Stimulated activated CD4-positive, alpha-beta T cell treated with anti-CD3 and anti-CD28 coated beads, Interleukin-2, amount 100 ng/mL, for 24 hours (primary cell): ENCODE measurements around the gene SMAD7.

ENCODE experiments used
- DNase-seq, 2 donors: peaks; one replicate each; pipeline ENCODE4 v3.0.0-alpha.2; 2020

The SMAD7 gene, protein sequence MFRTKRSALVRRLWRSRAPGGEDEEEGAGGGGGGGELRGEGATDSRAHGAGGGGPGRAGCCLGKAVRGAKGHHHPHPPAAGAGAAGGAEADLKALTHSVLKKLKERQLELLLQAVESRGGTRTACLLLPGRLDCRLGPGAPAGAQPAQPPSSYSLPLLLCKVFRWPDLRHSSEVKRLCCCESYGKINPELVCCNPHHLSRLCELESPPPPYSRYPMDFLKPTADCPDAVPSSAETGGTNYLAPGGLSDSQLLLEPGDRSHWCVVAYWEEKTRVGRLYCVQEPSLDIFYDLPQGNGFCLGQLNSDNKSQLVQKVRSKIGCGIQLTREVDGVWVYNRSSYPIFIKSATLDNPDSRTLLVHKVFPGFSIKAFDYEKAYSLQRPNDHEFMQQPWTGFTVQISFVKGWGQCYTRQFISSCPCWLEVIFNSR

GRCh38 chr18:48950536-48951447 is at the start of gene SMAD7:
Gene SMAD7 (minus strand): TSS chr18:48950965. CDS start chr18:48950424, 541 bp downstream.
- DNase-seq = no peak

- no peak for DNase-seq
Observed at GRCh38 chr18:48999569-48999968, 48.8 kb upstream of the SMAD7 start.

DNA sequence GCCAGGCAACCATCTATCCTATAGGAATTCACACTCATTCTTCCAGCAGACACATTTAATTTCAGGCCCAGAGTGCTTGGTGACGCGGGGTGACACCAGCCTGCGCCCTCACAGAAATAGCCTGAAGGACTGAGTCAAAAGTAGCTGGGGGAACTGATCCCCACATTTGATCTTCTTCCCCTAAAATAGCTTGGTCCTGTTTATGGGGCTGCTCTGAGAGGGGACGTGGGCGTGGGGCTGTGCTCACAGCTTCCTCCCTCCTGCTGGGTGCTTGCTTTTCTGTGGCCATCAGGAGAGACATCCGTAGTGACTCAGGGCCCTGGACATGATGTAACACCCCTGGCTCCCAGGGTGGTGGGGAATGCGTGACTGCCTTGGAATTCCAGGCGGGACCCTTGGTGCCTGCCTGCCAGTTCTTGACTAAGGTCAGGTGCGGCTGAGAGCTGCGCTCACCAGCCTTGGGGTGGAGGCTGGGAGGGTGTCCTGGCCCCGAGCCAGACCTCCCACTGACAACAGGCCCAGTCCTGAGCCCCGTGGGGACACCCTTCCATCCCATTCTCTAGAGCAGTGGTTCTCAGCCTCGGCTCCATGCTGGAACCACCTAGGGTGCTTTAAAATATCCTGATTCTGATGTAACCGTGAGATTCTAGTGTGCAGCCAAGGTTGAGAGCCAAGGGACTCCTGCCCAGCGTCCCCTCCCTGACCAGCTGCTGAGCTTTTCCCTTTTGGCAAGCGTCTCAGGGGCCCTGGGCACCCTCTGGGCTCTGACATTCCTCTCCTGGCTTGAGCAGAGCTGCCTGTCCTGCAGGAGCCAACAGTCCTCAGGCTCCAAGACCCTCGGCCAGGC is 47.4 kb upstream of the SMAD7 start:
- no peak for DNase-seq

GRCh38 chr18:48997681-48997984 is 46.9 kb upstream of the SMAD7 start:
- DNase-seq = no peak

DNA sequence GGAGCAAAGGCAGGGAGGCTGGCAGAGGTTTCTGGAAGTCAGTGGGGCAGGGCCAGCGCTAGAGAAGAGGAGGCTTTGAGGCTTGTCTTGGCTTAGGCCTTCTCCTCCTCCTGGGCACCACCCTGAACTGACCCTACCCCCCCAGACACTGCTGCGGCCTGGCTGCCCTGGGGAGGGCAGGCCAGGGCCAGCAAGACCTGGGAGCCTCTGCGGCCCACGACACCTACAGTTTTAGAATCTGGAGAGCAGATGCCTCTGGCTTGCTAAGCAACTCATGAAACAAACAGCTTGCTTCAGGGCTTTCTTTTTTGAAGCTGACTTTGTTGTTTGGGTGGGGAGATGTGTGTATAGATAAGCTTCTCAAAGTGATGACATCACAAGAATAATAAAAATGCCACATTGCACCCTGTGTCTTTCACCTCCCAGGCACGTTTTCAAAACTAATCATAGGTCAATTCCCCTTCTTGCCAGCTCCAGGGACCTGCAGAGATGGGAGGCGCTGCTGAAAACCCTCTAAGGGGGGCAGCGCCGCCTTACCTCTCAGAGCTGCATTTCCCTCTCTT is 46.2 kb upstream of the SMAD7 start:
- no peak for DNase-seq

DNA sequence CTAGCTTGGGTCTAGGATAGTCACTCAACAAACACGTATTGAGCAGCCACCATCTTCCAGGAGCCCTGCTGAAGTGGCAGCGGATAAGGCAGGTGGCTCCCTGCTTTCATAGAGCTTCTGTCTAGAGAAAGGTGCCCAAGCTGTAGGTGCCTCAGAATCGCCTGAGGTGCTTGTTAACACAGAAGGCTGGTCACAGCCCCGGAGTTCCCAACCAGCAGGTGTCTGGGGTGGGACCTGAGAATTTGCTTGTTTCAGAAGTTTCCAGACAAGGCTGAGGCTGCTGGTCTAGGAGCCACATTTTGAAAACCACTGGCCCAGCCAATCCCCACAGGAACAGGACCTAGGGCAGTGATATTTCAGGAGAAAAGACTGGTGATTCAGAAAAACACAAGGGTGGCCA is 45.3 kb upstream of the SMAD7 start:
- DNase-seq = no peak

DNA sequence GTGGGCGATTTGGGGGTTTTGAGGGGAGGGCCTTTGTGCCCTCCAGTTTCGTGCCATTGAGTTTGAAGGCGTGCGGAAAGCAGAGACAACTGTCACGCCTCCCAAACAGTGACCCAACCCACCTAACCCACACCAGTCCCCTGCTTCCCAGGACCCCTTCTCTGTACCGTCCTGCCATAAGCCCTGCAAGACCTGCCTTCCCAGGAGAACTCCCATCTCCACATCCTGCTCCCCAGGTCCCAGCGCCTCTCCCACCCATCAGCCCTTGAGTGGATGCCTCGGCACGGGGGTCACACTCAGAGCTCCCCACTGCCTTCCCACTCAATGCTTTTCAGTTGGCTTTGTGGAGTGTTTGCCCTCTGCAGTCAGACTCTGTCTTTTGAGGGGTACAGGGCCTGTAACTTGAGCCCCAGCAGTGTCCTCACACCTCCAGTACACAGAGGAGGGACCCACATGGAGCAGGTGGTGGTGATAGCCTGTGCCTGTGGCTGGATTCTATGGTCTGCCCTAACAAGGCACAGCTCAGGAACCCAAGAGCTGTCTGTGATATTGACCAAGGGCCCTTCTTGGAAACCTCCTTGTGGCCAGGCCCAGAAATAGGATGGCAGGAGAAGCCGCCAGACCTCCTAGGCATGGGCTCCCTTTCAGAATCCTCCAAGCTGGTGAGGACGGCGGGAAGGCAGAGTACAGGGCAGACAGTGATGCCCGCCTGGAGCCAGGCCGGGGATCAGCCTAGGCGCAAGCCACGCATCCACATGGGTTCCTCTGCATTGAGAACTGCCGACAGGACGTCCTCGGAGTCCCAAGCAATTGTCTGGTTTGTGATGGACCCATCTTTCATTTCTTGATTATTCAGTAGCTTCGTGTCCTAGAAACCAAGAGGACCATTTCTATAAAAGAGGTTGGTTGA is 44.4 kb upstream of the SMAD7 start:
- no peak for DNase-seq

GRCh38 chr18:48994044-48994651 is 43.4 kb upstream of the SMAD7 start:
- DNase-seq = no peak

- DNase-seq = no peak
Observed at GRCh38 chr18:48993586-48993985, 42.8 kb upstream of the SMAD7 start.

- DNase-seq = no peak
Observed at GRCh38 chr18:48992791-48993555, 42.2 kb upstream of the SMAD7 start.

DNA sequence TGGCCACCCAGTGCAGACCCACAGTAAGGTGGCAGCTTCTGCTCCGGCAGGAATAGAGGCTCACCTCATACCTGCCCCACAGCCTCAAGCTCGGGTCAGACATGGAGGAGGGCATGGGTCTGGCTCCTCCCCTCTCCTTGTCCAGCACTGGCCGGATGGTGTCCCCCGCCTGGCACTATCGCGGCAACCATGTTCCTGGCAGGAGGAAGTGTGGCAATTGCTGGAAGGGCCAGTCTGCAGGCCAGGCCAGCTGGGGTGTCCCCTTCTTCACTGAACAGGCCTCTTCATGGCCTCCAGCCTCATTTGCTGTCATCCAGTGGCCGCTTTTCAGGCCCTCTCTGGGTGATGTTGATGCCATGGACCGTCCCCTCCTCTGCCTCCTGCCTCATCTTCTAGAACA is 41.4 kb upstream of the SMAD7 start:
- no peak for DNase-seq

DNA sequence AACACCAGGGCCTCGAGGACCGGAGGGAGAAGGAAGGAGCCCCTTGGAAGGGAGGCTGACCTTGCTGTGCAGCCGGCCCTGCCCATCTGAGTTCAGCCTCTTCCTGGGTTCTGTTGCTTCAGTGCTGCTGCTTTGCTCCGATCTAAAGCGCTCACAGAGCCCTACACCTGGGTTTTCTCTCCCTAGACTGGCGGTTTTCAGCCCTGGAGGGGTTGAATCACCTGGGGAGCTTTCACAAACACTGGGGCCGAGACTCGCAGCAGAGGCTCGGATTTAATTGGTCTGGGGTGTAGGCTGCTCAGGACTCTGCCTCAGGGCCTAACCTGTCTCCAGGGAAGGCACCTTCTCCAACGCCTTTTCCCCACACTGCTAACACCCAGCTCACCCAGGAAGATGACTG is 40.9 kb upstream of the SMAD7 start:
- DNase-seq = no peak

GRCh38 chr18:48991319-48991660 is 40.5 kb upstream of the SMAD7 start:
- no peak for DNase-seq

GRCh38 chr18:48990481-48991318 is 39.9 kb upstream of the SMAD7 start:
- DNase-seq = no peak

DNA sequence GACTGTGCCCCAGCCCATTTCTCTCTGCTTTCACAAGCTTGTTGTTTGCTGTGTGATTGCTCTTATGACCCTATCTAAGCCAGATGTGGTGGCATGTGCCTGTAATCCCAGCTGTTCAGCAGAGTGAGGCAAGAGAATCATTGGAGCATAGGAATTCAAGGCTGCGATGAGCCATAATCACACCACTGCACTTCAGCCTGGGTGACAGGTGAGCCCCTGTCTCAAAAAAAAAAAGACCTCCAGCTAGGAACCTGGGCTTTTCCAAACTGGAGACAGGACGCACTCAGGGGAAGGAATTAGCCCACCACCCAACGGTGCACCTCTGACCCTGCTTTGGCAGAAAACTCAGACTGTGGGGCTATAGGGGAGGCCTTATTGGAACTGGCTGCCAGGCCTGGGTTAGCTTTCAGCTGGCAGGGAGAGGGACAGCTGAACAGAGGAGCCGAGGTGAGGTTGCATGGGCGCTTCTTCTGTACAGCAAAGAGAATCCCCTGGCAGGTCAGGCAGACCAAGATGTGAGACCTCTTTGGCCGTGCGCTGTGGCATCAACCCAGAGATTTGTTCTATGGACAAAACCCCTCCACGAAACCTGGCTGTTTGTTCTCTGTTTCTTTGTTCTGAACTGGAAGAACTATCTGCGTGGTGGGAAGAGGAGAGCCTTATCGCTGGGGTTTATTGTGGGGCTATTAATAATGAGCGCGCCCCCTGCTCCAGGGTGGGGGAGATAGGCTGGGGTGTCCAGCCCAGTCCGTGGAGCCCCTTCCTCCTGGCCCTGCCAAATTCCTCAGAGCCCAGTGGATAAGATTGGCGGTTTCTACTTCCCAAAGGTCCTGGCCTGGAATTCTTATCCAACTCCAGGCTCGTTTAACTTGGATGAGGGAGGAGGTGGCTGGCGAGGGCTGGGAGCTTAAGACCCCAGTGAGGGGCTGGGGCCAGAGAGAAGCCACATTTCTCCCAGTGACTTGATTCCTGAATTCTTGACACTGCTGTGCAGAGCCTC is 38.8 kb upstream of the SMAD7 start:
- no peak for DNase-seq

DNA sequence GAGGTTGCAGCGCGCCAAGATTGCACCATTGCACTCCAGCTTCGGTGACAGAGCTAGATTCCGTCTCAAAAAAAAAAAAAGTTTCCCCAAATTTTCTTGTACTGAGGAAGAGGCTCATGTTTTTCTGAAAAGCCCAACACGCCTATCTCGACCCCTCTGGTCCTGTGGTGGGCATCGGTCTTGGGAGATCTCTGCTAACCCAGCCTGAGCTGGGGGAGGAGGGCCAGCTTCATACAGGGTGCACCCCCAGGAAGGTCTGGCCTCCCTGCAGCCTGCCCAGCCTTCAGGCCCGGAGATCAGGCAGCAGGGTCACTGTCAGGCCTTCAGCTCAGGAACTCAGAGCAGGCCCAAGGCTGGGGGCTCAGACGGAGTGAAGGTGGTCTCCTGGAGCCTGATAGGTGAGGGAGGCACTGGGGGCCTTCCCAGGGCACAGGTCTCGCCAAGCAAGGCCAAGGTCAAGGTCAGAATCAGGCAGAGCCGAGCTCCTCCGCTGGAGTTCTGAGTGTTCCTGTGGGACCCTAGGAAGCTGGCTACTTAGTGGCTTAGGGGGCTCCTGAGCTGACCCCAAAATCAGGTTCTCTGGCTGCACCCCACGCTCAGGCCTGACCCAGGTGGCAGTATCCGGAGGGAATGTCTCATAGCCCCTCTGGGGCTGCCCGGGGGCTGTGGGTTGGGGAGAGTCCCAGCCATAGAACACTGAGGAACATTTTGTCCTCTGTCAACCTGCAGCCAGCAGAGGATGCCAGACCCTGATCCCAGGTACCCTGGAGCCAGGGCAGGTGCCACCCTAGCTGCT is 37.9 kb upstream of the SMAD7 start:
- DNase-seq = no peak

DNA sequence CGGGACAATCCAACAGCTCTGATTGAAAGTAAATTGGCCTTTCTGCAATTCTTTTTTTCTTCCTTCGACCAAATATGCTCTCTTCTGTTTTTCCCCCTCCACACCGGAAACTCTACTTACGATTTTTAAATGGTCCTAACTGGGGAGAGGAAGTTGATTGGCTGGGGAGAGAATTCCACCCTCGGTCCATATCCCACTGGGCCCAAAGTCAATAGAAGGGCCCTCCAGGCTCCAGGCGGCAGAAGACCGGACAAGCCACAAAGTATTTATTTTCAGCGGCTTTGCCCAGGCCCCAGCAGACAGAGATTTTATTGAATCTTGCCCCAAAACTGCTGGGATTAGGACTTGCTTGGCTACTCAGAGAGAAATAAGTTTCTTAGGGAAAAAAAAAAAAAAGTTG is 37.1 kb upstream of the SMAD7 start:
- no peak for DNase-seq
